GM10266 (cell line): ENCODE data around the gene CACNA2D2.

Experiments used
- DNase-seq: peaks from one replicate; pipeline ENCODE4 v3.0.0; 2012; ENCODE audit errors: extremely low spot score
- TF ChIP-seq, protein P1 (sequence below): IDR thresholded peaks from 2 replicates; pipeline ENCODE4 v1.5.1; 2012; ENCODE audit warnings: mild to moderate bottlenecking, low read depth; ENCODE audit not compliant: control insufficient read depth, insufficient read depth; ENCODE audit errors: missing control alignments

The CACNA2D2 gene

DNA sequence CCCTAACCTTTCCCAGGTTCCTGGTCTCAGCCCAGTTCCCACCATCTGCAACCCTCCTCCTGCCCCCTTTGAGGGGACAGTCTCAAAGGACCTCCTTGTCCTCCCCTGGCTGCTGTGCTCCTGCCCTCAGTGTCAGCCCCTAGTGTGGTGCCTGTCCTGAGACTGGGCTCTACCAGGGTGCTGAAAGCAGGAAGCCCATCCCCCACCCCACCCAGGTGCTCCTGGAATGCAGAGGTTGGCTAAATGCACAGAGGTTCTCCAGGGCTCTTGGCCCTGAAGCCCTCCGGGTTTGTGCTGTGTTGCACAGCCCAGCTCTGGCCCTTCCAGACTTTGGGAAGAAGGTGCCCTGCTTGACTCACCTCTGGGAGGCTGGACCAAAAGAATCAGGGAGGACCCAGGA lies 42.3 kb upstream of the CACNA2D2 start:
- no peak for DNase-seq
- TF ChIP-seq, protein P1, sequence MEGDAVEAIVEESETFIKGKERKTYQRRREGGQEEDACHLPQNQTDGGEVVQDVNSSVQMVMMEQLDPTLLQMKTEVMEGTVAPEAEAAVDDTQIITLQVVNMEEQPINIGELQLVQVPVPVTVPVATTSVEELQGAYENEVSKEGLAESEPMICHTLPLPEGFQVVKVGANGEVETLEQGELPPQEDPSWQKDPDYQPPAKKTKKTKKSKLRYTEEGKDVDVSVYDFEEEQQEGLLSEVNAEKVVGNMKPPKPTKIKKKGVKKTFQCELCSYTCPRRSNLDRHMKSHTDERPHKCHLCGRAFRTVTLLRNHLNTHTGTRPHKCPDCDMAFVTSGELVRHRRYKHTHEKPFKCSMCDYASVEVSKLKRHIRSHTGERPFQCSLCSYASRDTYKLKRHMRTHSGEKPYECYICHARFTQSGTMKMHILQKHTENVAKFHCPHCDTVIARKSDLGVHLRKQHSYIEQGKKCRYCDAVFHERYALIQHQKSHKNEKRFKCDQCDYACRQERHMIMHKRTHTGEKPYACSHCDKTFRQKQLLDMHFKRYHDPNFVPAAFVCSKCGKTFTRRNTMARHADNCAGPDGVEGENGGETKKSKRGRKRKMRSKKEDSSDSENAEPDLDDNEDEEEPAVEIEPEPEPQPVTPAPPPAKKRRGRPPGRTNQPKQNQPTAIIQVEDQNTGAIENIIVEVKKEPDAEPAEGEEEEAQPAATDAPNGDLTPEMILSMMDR, result no peak

DNA sequence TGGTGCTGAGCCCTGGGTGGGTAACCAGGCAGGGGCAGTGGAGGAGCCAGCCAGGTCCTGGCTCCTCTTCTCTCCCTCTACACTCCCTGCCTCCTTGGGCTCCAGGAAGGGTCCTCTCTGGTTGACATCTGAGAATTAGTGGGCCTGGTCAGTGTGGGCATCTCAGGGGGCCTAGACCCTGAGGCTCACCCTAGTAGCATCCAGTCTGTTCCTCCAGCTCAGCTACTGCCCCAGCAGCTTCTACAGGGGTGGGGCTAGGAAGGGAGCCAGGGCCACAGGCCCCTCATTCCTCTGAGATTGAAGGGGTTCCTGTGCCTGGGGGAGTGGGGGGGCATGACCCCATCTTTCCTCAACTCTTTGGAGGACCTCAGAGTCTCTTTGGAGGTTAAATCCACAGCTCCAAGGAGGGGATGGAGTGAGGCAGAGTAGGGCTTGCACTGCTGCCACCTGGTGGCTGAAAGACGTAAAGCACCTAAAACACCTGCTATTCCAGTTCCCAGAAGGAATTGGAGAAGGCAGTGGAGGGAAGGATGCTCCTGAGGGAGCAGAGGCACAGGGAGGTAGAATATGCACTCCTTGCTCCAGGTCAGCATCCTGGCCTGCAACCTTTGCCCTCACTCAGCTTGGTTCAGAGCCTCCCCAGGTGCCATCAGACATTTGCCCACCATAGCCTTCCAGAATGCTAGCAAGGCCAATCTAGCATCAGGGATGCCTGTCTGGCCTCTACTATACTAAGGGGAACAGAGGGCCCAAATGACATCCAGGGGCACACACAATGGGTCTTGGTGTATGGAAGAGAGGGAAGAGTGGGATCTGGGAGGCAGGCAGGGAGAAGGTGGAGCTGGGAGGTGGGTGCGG lies 39.0 kb upstream of the CACNA2D2 start:
- DNase-seq, result peak; percentile 77
- TF ChIP-seq, protein P1, result peak; percentile 85

DNA sequence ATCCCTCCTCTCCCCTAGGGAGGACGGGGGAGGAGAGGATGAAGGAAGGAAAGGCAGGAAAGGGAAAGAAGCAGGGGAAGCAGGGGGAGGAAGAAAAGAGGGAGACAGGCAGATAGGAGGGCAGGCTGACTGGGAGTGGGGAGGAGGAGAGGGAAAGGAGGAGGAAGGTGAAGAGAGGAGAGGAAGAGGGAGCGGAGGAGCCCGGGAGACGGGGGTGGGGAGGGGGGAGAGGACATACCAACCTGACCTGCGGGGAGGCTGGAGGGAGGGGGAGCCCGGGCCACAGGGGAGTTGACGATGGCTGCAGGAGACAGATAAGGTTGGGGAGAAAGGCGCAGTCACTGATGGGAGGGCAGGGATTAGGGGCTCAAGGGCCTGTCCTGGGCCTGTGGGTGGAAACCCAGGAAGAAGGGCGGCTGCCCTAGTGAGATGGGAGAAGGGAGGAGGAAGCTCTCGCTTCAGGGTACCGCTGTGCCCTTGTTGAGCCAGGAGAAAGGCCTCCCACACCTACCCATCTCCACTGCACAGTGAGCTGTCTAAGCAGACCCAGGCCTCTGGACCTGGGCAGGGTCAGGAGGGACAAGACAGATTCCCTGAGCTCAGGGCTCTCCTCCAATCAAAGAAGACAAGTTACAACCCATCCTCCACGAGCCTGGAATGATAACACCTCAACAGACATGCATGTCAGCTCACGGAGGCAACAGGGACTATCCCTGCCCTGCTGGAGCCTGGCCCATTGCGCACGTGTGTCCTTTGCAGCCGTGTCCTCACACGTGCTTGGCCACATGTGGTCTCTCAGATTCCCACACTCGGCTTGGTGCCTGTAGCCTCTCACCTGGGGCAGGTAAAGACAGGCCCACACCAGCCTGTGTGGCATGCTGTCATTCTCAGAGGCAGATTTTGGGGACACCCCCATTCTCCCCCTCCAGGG lies 36.2 kb upstream of the CACNA2D2 start:
- DNase-seq, result no peak
- TF ChIP-seq, protein P1, result no peak

DNA sequence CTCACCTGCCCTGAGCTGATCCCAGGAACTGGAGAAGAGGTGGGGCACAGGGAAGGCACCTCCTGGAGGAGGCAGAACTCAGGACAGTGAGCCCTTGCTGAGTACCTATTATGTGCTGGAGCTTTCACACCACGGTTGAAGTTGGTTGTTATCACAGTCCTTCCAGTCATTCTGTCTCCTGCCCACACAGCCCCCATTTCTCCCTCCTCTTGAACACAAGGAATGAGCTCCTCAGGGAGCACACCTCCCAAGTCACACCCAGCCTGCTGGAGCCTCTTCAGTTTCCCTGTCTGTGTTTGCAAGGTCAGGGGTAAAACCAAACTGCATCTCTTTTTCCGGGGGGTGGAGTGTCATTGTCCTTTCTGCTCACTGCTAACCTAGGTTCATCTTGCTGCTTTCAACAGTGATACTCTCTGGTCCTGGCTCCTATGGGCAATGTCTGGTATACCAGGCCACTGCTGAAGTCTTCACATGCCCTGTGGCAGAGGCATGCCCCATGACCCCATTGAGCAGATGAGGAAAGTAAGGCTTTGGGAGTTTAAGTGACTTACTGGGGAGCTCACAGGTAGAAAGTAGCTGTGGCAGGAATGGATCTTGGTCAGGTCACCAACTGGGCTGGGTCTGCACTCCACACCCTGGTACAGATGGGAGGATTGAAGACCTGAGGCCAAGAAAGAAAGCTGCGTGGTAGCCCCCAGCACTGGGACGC lies 34.1 kb upstream of the CACNA2D2 start:
- TF ChIP-seq, protein P1, result no peak
- DNase-seq, result no peak

DNA sequence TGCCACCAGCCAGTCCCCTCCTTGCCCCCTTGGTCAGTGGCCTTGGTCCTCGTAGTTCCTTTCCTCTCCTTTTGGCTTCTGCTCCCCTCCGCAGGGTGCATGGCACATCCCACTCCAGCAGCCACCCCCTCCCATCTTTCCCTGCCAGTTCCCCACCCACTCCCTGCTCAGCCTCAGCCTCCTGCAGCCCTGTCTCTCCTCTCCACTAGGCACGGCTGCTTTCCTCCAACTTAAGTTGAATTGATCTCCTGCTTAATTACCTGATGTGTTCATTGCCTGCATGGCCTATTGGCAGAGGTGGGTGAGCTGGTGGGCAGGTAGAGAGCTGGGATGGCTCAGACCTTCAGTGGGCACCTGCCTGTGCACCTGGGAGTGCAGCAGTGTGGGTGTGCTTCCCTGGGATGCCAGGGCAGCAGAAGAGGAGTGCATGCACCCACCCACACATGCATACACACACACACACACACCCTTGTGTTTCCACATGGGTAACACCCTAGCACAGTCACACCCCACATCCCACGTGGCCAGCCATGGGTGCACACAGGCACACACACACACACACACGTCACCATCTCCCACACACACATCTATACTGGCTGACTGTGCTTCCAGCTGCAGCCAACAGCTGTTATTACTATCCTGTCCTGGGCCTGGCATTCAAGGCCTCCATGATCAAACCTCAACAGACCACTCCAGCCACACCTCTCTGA lies 33.2 kb upstream of the CACNA2D2 start:
- no peak for DNase-seq

More for the DNA sequence above, 33.2 kb upstream of the CACNA2D2 start:
- TF ChIP-seq, protein P1, result no peak
